K562 (cell line): ENCODE measurements around the gene CDKN2B. TPM values are rescaled to one million over a fixed set of nuclear protein-coding genes. Genes with fewer than 3 reads are reported as not detected.

Experiments
- ATAC-seq: fragments of 200-7000 bp; cut with Tn5 transposase; 3 replicates; pipeline ENCODE4 v1.9.1; 2020; ENCODE audit warnings: moderate library complexity
- BruUV-seq: library from RNA; stranded (reverse); fragments of 400-500 nt; replicated peaks from 2 replicates; lab custom pipeline; 2021; lab: Mats Ljungman, UMichigan
- CTCF ChIA-PET: fragments of 300-600 bp; formaldehyde crosslinking; extraction: SDS; loops from one replicate; lab custom pipeline; 2021; ENCODE audit warnings: low intra/inter-chr PET ratio; lab: Yijun Ruan, JAX
- POLR2A ChIA-PET: fragments of 300-600, 350-650 bp; sonication (Branson Sonifier 250); formaldehyde crosslinking; extraction: SDS; loops from one replicate; lab custom pipeline; 2021; ENCODE audit warnings: antibody characterized with exemption, inconsistent platforms; lab: Yijun Ruan, JAX
- DNase-seq, 4 experiments: peaks; one replicate each; pipeline versions ENCODE4 v3.0.0 to v3.0.0-alpha.2; 2011 to 2018; ENCODE audit warnings: low spot score in 3 of 4, mixed read lengths in 3 of 4; ENCODE audit errors: extremely low read depth in 1 of 4
- FAIRE-seq: peaks from 2 replicates; lab custom pipeline; 2011; peaks lifted over from hg19 to GRCh38; lab: Jason Lieb, UNC
- H2AFZ ChIP-seq: 2 replicates; pipeline ENCODE4 v1.6.0; 2011; ENCODE audit warnings: low read depth, low read length, control low read depth, inconsistent platforms
- H3K27ac ChIP-seq: fragments of 200-600 bp; 3 replicates; pipeline ENCODE4 v1.8.0; 2011; ENCODE audit warnings: low read depth, mild to moderate bottlenecking, control low read depth, inconsistent platforms, low read length, moderate library complexity, mixed read lengths; ENCODE audit errors: extremely low read depth
- H3K27me3 ChIP-seq, 2 experiments: fragments of 300-600 bp in 1 of 2; 2 replicates in 1 of 2; 3 replicates in 1 of 2; pipeline versions ENCODE4 v1.6.0 to v1.8.0; 2011; ENCODE audit warnings: inconsistent platforms in 2 of 2, low read length in 2 of 2, mild to moderate bottlenecking in 1 of 2, mixed read lengths in 1 of 2, moderate library complexity in 1 of 2; ENCODE audit not compliant: control insufficient read depth in 2 of 2, insufficient read depth in 2 of 2
- H3K36me3 ChIP-seq: fragments of 300-600 bp; 3 replicates; pipeline ENCODE4 v1.8.0; 2011; ENCODE audit warnings: mild to moderate bottlenecking, low read length, inconsistent platforms; ENCODE audit not compliant: control insufficient read depth, insufficient read depth
- H3K4me1 ChIP-seq, 2 experiments: fragments of 200-600 bp in 1 of 2; replicated peaks in 1 of 2; 2 replicates in 1 of 2; 3 replicates in 1 of 2; pipeline versions ENCODE4 v1.5.1 to v1.8.0; 2011; ENCODE audit warnings: inconsistent platforms in 2 of 2, low read length in 2 of 2, mild to moderate bottlenecking in 1 of 2, mixed read lengths in 1 of 2, moderate library complexity in 1 of 2; ENCODE audit not compliant: control insufficient read depth in 2 of 2, insufficient read depth in 2 of 2
- H3K4me2 ChIP-seq: 2 replicates; pipeline ENCODE4 v1.6.1; 2011; ENCODE audit warnings: low read length, control low read depth, inconsistent platforms, mixed read lengths; ENCODE audit not compliant: insufficient read depth
- H3K4me3 ChIP-seq: fragments of 200-600 bp; sonication (generic), shearing (Covaris generic); 2 replicates; pipeline ENCODE4 v1.5.1; 2016; ENCODE audit warnings: control low read depth, inconsistent platforms
- H3K79me2 ChIP-seq: fragments of 200-600 bp; 3 replicates; pipeline ENCODE4 v1.8.0; 2011; ENCODE audit warnings: low read length, inconsistent platforms; ENCODE audit not compliant: control insufficient read depth, insufficient read depth
- H3K9ac ChIP-seq, 2 experiments: 2 replicates each; pipeline versions ENCODE4 v1.6.0 to v1.6.1; 2011; ENCODE audit warnings: low read depth in 2 of 2, low read length in 2 of 2, control low read depth in 1 of 2, inconsistent platforms in 1 of 2, mild to moderate bottlenecking in 1 of 2, mixed read lengths in 1 of 2; ENCODE audit not compliant: insufficient read depth in 1 of 2
- H3K9me1 ChIP-seq: one replicate; pipeline ENCODE4 v1.6.0; 2011; ENCODE audit warnings: inconsistent platforms, mild to moderate bottlenecking, low read length, moderate library complexity; ENCODE audit not compliant: control insufficient read depth, insufficient read depth
- H3K9me3 ChIP-seq: replicated peaks from 2 replicates; pipeline ENCODE4 v1.5.1; 2011; ENCODE audit warnings: low read depth, low read length, inconsistent platforms; ENCODE audit not compliant: control insufficient read depth, insufficient read depth
- H4K20me1 ChIP-seq: replicated peaks from 2 replicates; pipeline ENCODE4 v1.6.1; 2011; ENCODE audit warnings: low read length, inconsistent platforms, mixed read lengths; ENCODE audit not compliant: control insufficient read depth, insufficient read depth
- ASH1L ChIP-seq: fragments of 450-650 bp; IDR thresholded peaks from 2 replicates; pipeline ENCODE4 v1.6.1; 2018; ENCODE audit warnings: borderline replicate concordance, mild to moderate bottlenecking, low read depth; ENCODE audit not compliant: partially characterized antibody
- BACH1 ChIP-seq: fragments of 200-800 bp; sonication (Bioruptor generic); IDR thresholded peaks from 2 replicates; pipeline ENCODE4 v1.6.1; 2016; ENCODE audit warnings: missing genetic modification characterization, missing compliant biosample characterization
- BHLHE40 ChIP-seq: IDR thresholded peaks from 2 replicates; pipeline ENCODE4 v1.6.1; 2011; ENCODE audit warnings: low read length, improper control_type of control experiment
- ETV1 ChIP-seq: fragments of 450-650 bp; conservative IDR thresholded peaks from 2 replicates; pipeline ENCODE4 v1.6.1; 2016; ENCODE audit warnings: missing genetic modification characterization, control low read depth, low read depth, missing compliant biosample characterization
- HNRNPH1 ChIP-seq: fragments of 200-400 bp; formaldehyde crosslinking; optimal IDR thresholded peaks from 2 replicates; pipeline ENCODE3; 2017; ENCODE audit warnings: low read depth, mild to moderate bottlenecking, low read length, moderate library complexity
- IRF2 ChIP-seq: sonication (generic); formaldehyde crosslinking; IDR thresholded peaks from 2 replicates; pipeline ENCODE4 v1.8.1; 2022; ENCODE audit warnings: mild to moderate bottlenecking, missing genetic modification reagents
- LCOR ChIP-seq: sonication (generic); formaldehyde crosslinking; IDR thresholded peaks from 2 replicates; pipeline ENCODE4 v1.8.0; 2022; ENCODE audit warnings: mild to moderate bottlenecking, missing genetic modification reagents
- MAZ ChIP-seq, 2 experiments: fragments of 450-650 bp in 1 of 2; sonication (generic) in 1 of 2; formaldehyde crosslinking; IDR thresholded peaks in 1 of 2; conservative IDR thresholded peaks in 1 of 2; 2 replicates each; pipeline versions ENCODE4 v1.4.0 to v1.5.0; 2020; ENCODE audit warnings: mild to moderate bottlenecking in 1 of 2, missing genetic modification reagents in 1 of 2
- NONO ChIP-seq, 2 experiments: fragments of 200-400 bp in 1 of 2; fragments of 450-650 bp in 1 of 2; formaldehyde crosslinking in 1 of 2; IDR thresholded peaks; 2 replicates each; pipeline ENCODE4 v1.6.1; 2017; ENCODE audit warnings: low read depth in 2 of 2, mild to moderate bottlenecking in 2 of 2, moderate library complexity in 2 of 2, low read length in 1 of 2
- PHF21A ChIP-seq: fragments of 450-650 bp; IDR thresholded peaks from 2 replicates; pipeline ENCODE4 v1.6.1; 2017; ENCODE audit warnings: low read depth, borderline replicate concordance
- POLR2B ChIP-seq: fragments of 450-650 bp; IDR thresholded peaks from 2 replicates; pipeline ENCODE4 v1.6.1; 2018; ENCODE audit warnings: low read depth; ENCODE audit not compliant: partially characterized antibody
- RBM25 ChIP-seq: fragments of 200-400 bp; formaldehyde crosslinking; IDR thresholded peaks from 2 replicates; pipeline ENCODE4 v1.6.1; 2018; ENCODE audit warnings: low read length, low read depth, moderate library complexity; ENCODE audit not compliant: severe bottlenecking
- SAFB2 ChIP-seq: fragments of 200-400 bp; formaldehyde crosslinking; IDR thresholded peaks from 2 replicates; pipeline ENCODE4 v1.6.1; 2018; ENCODE audit warnings: borderline replicate concordance, low read length, low read depth, moderate library complexity; ENCODE audit not compliant: severe bottlenecking
- SOX6 ChIP-seq: fragments of 450-650 bp; IDR thresholded peaks from 2 replicates; pipeline ENCODE4 v1.6.1; 2014; ENCODE audit warnings: mild to moderate bottlenecking
- WHSC1 ChIP-seq: IDR thresholded peaks from one replicate; pipeline ENCODE4 v1.6.1; 2012; ENCODE audit warnings: low read length, control low read depth, inconsistent platforms
- ZFPM2 ChIP-seq: fragments of 250-450 bp; sonication (Bioruptor Pico); IDR thresholded peaks from 2 replicates; pipeline ENCODE4 v1.5.1; 2022; ENCODE audit warnings: mild to moderate bottlenecking
- WGBS: fragments of 100-300 bp; shearing (Covaris generic); methylation state at CpG from one replicate; pipeline ENCODE4 v1.1.6; 2016; ENCODE audit warnings: low coverage, mixed read lengths; ENCODE audit not compliant: insufficient coverage; ENCODE audit errors: missing lambda C conversion rate; 5-methylcytosine and 5-hydroxymethylcytosine counted together
- in situ Hi-C: fragments of 300-500 bp; cut with MboI; formaldehyde crosslinking; loops from 4 replicates; pipeline ENCODE4 v1.15.0; 2018; ENCODE audit warnings: inconsistent platforms, mixed read lengths
- intact Hi-C: fragments of 100-400 bp; cut with micrococcal nuclease; formaldehyde crosslinking; loops from 2 replicates; pipeline ENCODE4 v1.14.2; 2022
- polyA plus RNA-seq, 8 experiments: library from polyadenylated mRNA; depleted of rRNA in 4 of 8; stranded (reverse) in 5 of 8; unstranded in 3 of 8; fragments of >200 nt; fragmentation: Nextera tagmentation in 2 of 8; fragmentation: Illumina TruSeq in 1 of 8; extraction: Ambion mirVana in 2 of 8; extraction: Trizol in 1 of 8; gene quantifications; 2 replicates each; pipeline versions ENCODE4 v1.2.1 to v1.2.3, GENCODE V29; 2011 to 2014; ENCODE audit warnings: inconsistent platforms in 1 of 8, missing spikeins in 1 of 8
- total RNA-seq, 7 experiments: library from RNA; depleted of rRNA in 6 of 7; stranded (reverse); fragments of >200 nt in 6 of 7; fragmentation: Illumina TruSeq in 2 of 7; extraction: Trizol in 2 of 7; gene quantifications; 2 replicates each; pipeline versions ENCODE4 v1.2.1 to v1.2.3, GENCODE V29; 2011 to 2021; ENCODE audit warnings: low replicate concordance in 1 of 7
- TF ChIP-seq, protein P1 (sequence below): fragments of 250-450 bp; sonication (Bioruptor Pico); IDR thresholded peaks from 2 replicates; pipeline ENCODE4 v1.9.0; 2021; ENCODE audit warnings: mild to moderate bottlenecking, inconsistent platforms

CDKN2B gene
- total and polyA plus RNA-seq, 9 of the 15 experiments (the other 6 are each of a cell fraction or from before 2014, with no cell fraction given), result not detected

DNA sequence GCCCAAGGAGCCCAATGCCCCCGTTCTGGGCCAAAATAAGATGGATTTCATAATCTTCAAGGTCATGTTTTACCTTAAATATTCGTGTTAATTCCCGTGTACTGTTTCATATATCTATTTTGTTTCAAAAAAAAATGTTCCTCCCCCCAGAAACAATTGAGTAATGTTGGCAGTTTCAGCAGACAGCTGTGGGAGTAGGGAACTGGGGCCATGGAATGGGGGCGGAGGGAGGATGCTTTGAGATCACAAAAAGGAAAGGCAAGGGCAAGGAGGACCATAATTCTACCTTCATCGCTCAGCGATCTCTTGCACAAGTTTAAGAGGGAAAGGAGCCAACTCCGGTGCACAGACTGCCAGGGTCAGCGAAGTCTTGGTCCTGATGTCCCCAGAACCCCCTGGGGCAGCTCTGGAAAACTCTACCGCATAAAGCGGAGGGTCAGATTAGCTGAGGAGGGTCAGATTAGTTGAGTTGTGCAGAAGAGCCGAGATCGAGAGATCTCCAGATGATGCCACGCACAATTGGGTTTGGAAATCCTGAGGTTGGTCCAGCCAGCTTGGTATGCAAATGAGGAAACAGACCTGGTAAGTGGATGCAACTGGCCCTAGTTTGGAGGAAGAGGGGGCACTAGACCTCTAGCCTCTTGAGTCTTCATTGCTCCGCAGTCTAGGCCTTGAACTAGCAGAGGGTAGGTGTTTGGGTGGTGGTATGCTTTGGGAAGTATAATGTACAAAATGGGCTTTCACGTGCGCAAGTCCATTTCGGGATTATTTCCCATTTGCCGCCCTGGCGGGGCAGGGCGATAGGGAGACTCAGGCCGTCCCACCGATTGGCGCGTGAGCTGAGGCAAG lies 38.9 kb downstream of the CDKN2B start:
- DNase-seq (no peak), FAIRE-seq (no peak), ATAC-seq (no peak)
- no peak overlapping the region for H3K4me3 ChIP-seq
- H3K27ac ChIP-seq, result no peak overlapping the region
- no peak overlapping the region for H3K4me2 ChIP-seq
- CTCF ChIA-PET, result no interaction called here
- H3K36me3 ChIP-seq, result no peaks in the 10 kb centered on the region
- H3K9ac ChIP-seq, result no peak overlapping the region
- intact Hi-C loops, result no loop called here
- H3K4me1 ChIP-seq, result no peaks in the 10 kb centered on the region
- no TSS peak for BruUV-seq
- H4K20me1 ChIP-seq, result no peaks in the 10 kb centered on the region
- H3K79me2 ChIP-seq, result no peaks in the 10 kb centered on the region
- no peaks in the 10 kb centered on the region for H3K9me3 ChIP-seq
- in situ Hi-C loops, result no loop called here
- no peaks in the 10 kb centered on the region for H3K27me3 ChIP-seq
- H3K9me1 ChIP-seq, result no peaks in the 10 kb centered on the region
- H2AFZ ChIP-seq, result no peak overlapping the region
- POLR2A ChIA-PET, result no interaction called here
- WGBS, result no CpG with 5 or more reads among the region's 24 CpGs
- TF ChIP-seq HNRNPH1 (no peak), ETV1 (tag) (no peak), WHSC1 (no peak), NONO (IDR thresholded peaks at IDR 0.05; ENCODE audit: low read depth in 2 of 2, low read length in 1 of 2) (no peak), POLR2B (no peak), RBM25 (no peak), BHLHE40 (no peak), LCOR (CRISPR knock-in tag) (no peak), PHF21A (no peak), IRF2 (CRISPR knock-in tag) (no peak), MAZ (CRISPR knock-in tag; conservative IDR thresholded peaks at IDR 0.05 in 1 of 2, IDR thresholded peaks at IDR 0.05 in 1 of 2) (no peak), SOX6 (no peak), ZFPM2 (CRISPR knock-in tag) (no peak), SAFB2 (no peak), BACH1 (tag) (no peak), ASH1L (no peak)
- TF ChIP-seq, protein P1, sequence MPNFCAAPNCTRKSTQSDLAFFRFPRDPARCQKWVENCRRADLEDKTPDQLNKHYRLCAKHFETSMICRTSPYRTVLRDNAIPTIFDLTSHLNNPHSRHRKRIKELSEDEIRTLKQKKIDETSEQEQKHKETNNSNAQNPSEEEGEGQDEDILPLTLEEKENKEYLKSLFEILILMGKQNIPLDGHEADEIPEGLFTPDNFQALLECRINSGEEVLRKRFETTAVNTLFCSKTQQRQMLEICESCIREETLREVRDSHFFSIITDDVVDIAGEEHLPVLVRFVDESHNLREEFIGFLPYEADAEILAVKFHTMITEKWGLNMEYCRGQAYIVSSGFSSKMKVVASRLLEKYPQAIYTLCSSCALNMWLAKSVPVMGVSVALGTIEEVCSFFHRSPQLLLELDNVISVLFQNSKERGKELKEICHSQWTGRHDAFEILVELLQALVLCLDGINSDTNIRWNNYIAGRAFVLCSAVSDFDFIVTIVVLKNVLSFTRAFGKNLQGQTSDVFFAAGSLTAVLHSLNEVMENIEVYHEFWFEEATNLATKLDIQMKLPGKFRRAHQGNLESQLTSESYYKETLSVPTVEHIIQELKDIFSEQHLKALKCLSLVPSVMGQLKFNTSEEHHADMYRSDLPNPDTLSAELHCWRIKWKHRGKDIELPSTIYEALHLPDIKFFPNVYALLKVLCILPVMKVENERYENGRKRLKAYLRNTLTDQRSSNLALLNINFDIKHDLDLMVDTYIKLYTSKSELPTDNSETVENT (CRISPR knock-in tag), result no peak
